ENCODE data around the gene PLLP. TPM values are rescaled to one million over a fixed set of nuclear protein-coding genes. Genes with fewer than 3 reads are reported as not detected.

The PLLP gene
- total RNA-seq, 5 donors from 2014 or later (not counting 1 experiment from before 2014, with no cell fraction given), result 1.4 to 4.3 (median 3.3) TPM

GRCh38 chr16:57226701-57227621 is 57.5 kb downstream of the PLLP start:
- H3K36me3 ChIP-seq (ENCODE audit: control insufficient read depth in 2 of 2, extremely low read depth in 1 of 2, insufficient read depth in 1 of 2, low read length in 1 of 2), result peaks cover 5 to 85% of the 10 kb centered on the region in 2 donors
- Mint-ChIP-seq H3K9me3 (no peaks in the 10 kb centered on the region), H3K4me1 (no peaks in the 10 kb centered on the region), H3K4me3 (no peak overlapping the region), H3K27me3 (no peaks in the 10 kb centered on the region), H3K27ac (no peak overlapping the region), H3K36me3 (peaks cover 56% of the 10 kb centered on the region)
- no peak for ATAC-seq (replicated peaks in 1 of 4)
- no peaks in the 10 kb centered on the region for H3K4me1 ChIP-seq (ENCODE audit: control insufficient read depth in 1 of 2, extremely low read depth in 1 of 2, insufficient read depth in 2 of 2, low read length in 2 of 2)
- H3K4me3 ChIP-seq (ENCODE audit: control insufficient read depth in 1 of 2, extremely low read depth in 1 of 2, low read length in 1 of 2), result no peak overlapping the region
- CTCF ChIA-PET, result no interaction called here
- DNase-seq, result no peak
- POLR2A ChIA-PET, result interaction anchor here in 1 of 2 donors (0.6 kb wide), 1 partner anchor 285 kb away, joined by 4 read pairs; no protein-coding TSS in a partner anchor
- H3K27ac ChIP-seq (ENCODE audit: low read length), result no peak overlapping the region
- H3K27me3 ChIP-seq (replicated peaks in 1 of 2; ENCODE audit: control insufficient read depth in 2 of 2, extremely low read depth in 1 of 2, insufficient read depth in 2 of 2, low read length in 1 of 2), result no peaks in the 10 kb centered on the region
- H3K9me3 ChIP-seq, result no peaks in the 10 kb centered on the region
- no CpG with 5 or more reads among the region's 4 CpGs for WGBS (ENCODE audit: insufficient coverage)

GRCh38 chr16:57225978-57226377 is 58.5 kb downstream of the PLLP start:
- Histone ChIP-seq H3K9me3 (no peaks in the 10 kb centered on the region), H3K4me1 (ENCODE audit: control insufficient read depth in 1 of 2, extremely low read depth in 1 of 2, insufficient read depth in 2 of 2, low read length in 2 of 2) (no peaks in the 10 kb centered on the region), H3K27me3 (replicated peaks in 1 of 2; ENCODE audit: control insufficient read depth in 2 of 2, extremely low read depth in 1 of 2, insufficient read depth in 2 of 2, low read length in 1 of 2) (no peaks in the 10 kb centered on the region), H3K27ac (ENCODE audit: low read length) (no peak overlapping the region), H3K4me3 (ENCODE audit: control insufficient read depth in 1 of 2, extremely low read depth in 1 of 2, low read length in 1 of 2) (no peak overlapping the region), H3K36me3 (ENCODE audit: control insufficient read depth in 2 of 2, extremely low read depth in 1 of 2, insufficient read depth in 1 of 2, low read length in 1 of 2) (peaks cover 5 to 85% of the 10 kb centered on the region in 2 donors)
- DNase-seq (no peak), ATAC-seq (replicated peaks in 1 of 4) (no peak)
- Mint-ChIP-seq H3K36me3 (peaks cover 55% of the 10 kb centered on the region), H3K9me3 (no peaks in the 10 kb centered on the region), H3K27me3 (no peaks in the 10 kb centered on the region), H3K4me3 (no peak overlapping the region), H3K27ac (no peak overlapping the region), H3K4me1 (peaks cover 0 to 1% (median 0%) of the 10 kb centered on the region in 3 donors)
- POLR2A ChIA-PET, result no interaction called here
- 90% methylated on average over 3 of the region's 7 CpGs for WGBS (ENCODE audit: insufficient coverage)
- CTCF ChIA-PET, result interaction anchor here in 1 of 2 donors (0.5 kb wide), 1 partner anchor 99 kb away, joined by 11 read pairs; no protein-coding TSS in a partner anchor

DNA sequence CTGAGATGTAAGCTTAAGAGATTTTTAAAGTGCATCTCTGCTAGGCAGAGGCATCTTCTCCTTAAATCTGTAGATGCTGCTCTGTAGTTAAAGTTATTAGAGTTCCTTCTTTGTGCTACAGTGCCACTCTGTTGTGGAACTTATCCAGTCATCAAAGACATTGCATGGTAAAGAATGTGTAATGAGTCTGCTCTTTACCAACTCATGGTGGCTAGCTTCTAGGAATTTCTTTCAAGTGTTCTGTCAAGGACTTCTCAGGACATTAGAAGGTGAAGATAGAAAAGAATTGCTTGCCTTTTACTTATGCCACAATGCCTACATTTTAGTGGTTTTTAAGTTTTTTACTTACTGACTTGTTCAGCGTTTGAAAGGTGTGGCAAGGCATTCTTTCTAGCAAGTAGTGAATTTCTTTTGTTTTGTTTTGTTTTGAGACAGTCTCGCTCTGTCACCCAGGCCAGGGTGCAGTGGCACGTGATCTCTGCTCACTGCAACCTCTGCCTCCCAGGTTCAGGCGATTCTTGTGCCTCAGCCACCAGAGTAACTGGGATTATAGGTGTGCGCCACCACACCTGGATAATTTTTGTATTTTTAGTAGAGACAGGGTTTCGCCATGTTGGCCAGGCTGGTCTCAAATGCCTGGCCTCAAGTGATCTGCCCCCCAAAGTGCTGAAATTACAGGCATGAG is 59.7 kb downstream of the PLLP start:
- Histone ChIP-seq H3K4me3 (ENCODE audit: control insufficient read depth in 1 of 2, extremely low read depth in 1 of 2, low read length in 1 of 2) (no peak overlapping the region), H3K27ac (ENCODE audit: low read length) (no peak overlapping the region), H3K27me3 (replicated peaks in 1 of 2; ENCODE audit: control insufficient read depth in 2 of 2, extremely low read depth in 1 of 2, insufficient read depth in 2 of 2, low read length in 1 of 2) (no peaks in the 10 kb centered on the region), H3K4me1 (ENCODE audit: control insufficient read depth in 1 of 2, extremely low read depth in 1 of 2, insufficient read depth in 2 of 2, low read length in 2 of 2) (no peaks in the 10 kb centered on the region), H3K36me3 (ENCODE audit: control insufficient read depth in 2 of 2, extremely low read depth in 1 of 2, insufficient read depth in 1 of 2, low read length in 1 of 2) (peaks cover 0 to 81% of the 10 kb centered on the region in 2 donors), H3K9me3 (no peaks in the 10 kb centered on the region)
- ATAC-seq (replicated peaks in 1 of 4) (no peak), DNase-seq (no peak)
- Mint-ChIP-seq H3K27ac (no peak overlapping the region), H3K4me3 (no peak overlapping the region), H3K9me3 (no peaks in the 10 kb centered on the region), H3K36me3 (peaks cover 57% of the 10 kb centered on the region), H3K4me1 (peaks cover 0 to 1% (median 0%) of the 10 kb centered on the region in 3 donors), H3K27me3 (no peaks in the 10 kb centered on the region)
- ChIA-PET CTCF (no interaction called here), POLR2A (no interaction called here)
- WGBS (ENCODE audit: insufficient coverage), result 100% methylated on average over 3 of the region's 6 CpGs

- Mint-ChIP-seq H3K4me1 (peaks cover 0 to 1% (median 0%) of the 10 kb centered on the region in 3 donors), H3K27ac (no peak overlapping the region), H3K36me3 (peaks cover 72% of the 10 kb centered on the region), H3K4me3 (no peak overlapping the region), H3K9me3 (peaks cover 0 to 10% (median 3%) of the 10 kb centered on the region in 3 donors), H3K27me3 (no peaks in the 10 kb centered on the region)
- Histone ChIP-seq H3K27ac (ENCODE audit: low read length) (no peak overlapping the region), H3K9me3 (no peaks in the 10 kb centered on the region), H3K4me3 (ENCODE audit: control insufficient read depth in 1 of 2, extremely low read depth in 1 of 2, low read length in 1 of 2) (no peak overlapping the region), H3K27me3 (replicated peaks in 1 of 2; ENCODE audit: control insufficient read depth in 2 of 2, extremely low read depth in 1 of 2, insufficient read depth in 2 of 2, low read length in 1 of 2) (no peaks in the 10 kb centered on the region), H3K36me3 (ENCODE audit: control insufficient read depth in 2 of 2, extremely low read depth in 1 of 2, insufficient read depth in 1 of 2, low read length in 1 of 2) (peaks cover 0 to 71% of the 10 kb centered on the region in 2 donors), H3K4me1 (ENCODE audit: control insufficient read depth in 1 of 2, extremely low read depth in 1 of 2, insufficient read depth in 2 of 2, low read length in 2 of 2) (no peaks in the 10 kb centered on the region)
- no CpG with 5 or more reads among the region's 1 CpG for WGBS (ENCODE audit: insufficient coverage)
- CTCF ChIA-PET, result no interaction called here
- ATAC-seq (replicated peaks in 1 of 4) (no peak), DNase-seq (no peak)
- POLR2A ChIA-PET, result no interaction called here
Measured at GRCh38 chr16:57223057-57223456, 61.4 kb downstream of the PLLP start.

DNA sequence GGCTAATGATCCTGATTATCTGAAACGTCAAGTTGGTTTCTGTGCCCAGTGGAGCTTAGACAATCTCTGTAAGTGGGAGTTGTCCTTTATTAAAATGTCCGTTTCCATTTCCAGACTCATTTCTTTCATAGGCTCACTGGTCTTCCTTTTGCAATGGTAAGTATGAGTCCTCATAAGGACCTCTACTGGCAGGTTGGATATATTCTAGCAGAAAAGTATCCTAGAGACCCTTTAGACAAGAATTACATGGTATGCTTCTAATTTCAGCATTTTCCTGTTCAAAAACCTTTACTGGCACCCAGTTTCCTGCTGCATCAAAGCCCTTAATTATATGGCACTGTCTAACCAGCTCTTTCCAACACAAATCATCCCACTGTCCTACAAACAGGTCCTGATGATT is 67.5 kb downstream of the PLLP start:
- no peak for DNase-seq
- ATAC-seq (replicated peaks in 1 of 4), result no peak
- Histone ChIP-seq H3K27ac (ENCODE audit: low read length) (no peak overlapping the region), H3K36me3 (ENCODE audit: control insufficient read depth in 2 of 2, extremely low read depth in 1 of 2, insufficient read depth in 1 of 2, low read length in 1 of 2) (peaks cover 14 to 74% of the 10 kb centered on the region in 2 donors), H3K4me3 (ENCODE audit: control insufficient read depth in 1 of 2, extremely low read depth in 1 of 2, low read length in 1 of 2) (no peak overlapping the region), H3K4me1 (ENCODE audit: control insufficient read depth in 1 of 2, extremely low read depth in 1 of 2, insufficient read depth in 2 of 2, low read length in 2 of 2) (no peaks in the 10 kb centered on the region), H3K27me3 (replicated peaks in 1 of 2; ENCODE audit: control insufficient read depth in 2 of 2, extremely low read depth in 1 of 2, insufficient read depth in 2 of 2, low read length in 1 of 2) (no peaks in the 10 kb centered on the region), H3K9me3 (peaks cover 5% of the 10 kb centered on the region)
- POLR2A ChIA-PET, result no interaction called here
- CTCF ChIA-PET, result no interaction called here
- no CpG with 5 or more reads among the region's 2 CpGs for WGBS (ENCODE audit: insufficient coverage)
- Mint-ChIP-seq H3K4me3 (no peak overlapping the region), H3K27ac (no peak overlapping the region), H3K27me3 (no peaks in the 10 kb centered on the region), H3K36me3 (peaks cover 91% of the 10 kb centered on the region), H3K9me3 (peaks cover 0 to 33% (median 15%) of the 10 kb centered on the region in 3 donors), H3K4me1 (peaks cover 0 to 1% (median 0%) of the 10 kb centered on the region in 3 donors)

GRCh38 chr16:57213462-57213861 is 71.0 kb downstream of the PLLP start:
- ChIA-PET CTCF (interaction anchor here in 1 of 2 donors (0.5 kb wide), 1 partner anchor 478 kb away, joined by 3 read pairs; no protein-coding TSS in a partner anchor), POLR2A (interaction anchor here in 1 of 2 donors (0.6 kb wide), 1 partner anchor 150 kb away, joined by 4 read pairs; no protein-coding TSS in a partner anchor)
- H3K27ac ChIP-seq (ENCODE audit: low read length), result no peak overlapping the region
- Mint-ChIP-seq H3K36me3 (peaks cover 71% of the 10 kb centered on the region), H3K27ac (no peak overlapping the region), H3K4me3 (no peak overlapping the region), H3K4me1 (no peaks in the 10 kb centered on the region), H3K9me3 (peaks cover 0 to 26% (median 12%) of the 10 kb centered on the region in 3 donors), H3K27me3 (no peaks in the 10 kb centered on the region)
- peaks cover 19 to 84% of the 10 kb centered on the region in 2 donors for H3K36me3 ChIP-seq (ENCODE audit: control insufficient read depth in 2 of 2, extremely low read depth in 1 of 2, insufficient read depth in 1 of 2, low read length in 1 of 2)
- 100% methylated on average over 1 of the region's 1 CpG for WGBS (ENCODE audit: insufficient coverage)
- no peak overlapping the region for H3K4me3 ChIP-seq (ENCODE audit: control insufficient read depth in 1 of 2, extremely low read depth in 1 of 2, low read length in 1 of 2)
- ATAC-seq (replicated peaks in 1 of 4) (no peak), DNase-seq (no peak)
- peaks cover 5% of the 10 kb centered on the region for H3K9me3 ChIP-seq
- H3K27me3 ChIP-seq (replicated peaks in 1 of 2; ENCODE audit: control insufficient read depth in 2 of 2, extremely low read depth in 1 of 2, insufficient read depth in 2 of 2, low read length in 1 of 2), result no peaks in the 10 kb centered on the region
- H3K4me1 ChIP-seq (ENCODE audit: control insufficient read depth in 1 of 2, extremely low read depth in 1 of 2, insufficient read depth in 2 of 2, low read length in 2 of 2), result no peaks in the 10 kb centered on the region

All from T-cell (primary cell).